Liver (tissue), 9 donors: ENCODE measurements around the gene SDF4. TPM values are rescaled to one million over a fixed set of nuclear protein-coding genes. Genes with fewer than 3 reads are reported as not detected.

Experiments
- DNase-seq: peaks from one replicate; pipeline ENCODE4 v3.0.0-alpha.2; 2017; ENCODE audit warnings: low spot score
- H3K27ac ChIP-seq, 2 donors: one replicate each; pipeline ENCODE4 v1.7.0; 2013; ENCODE audit warnings: inconsistent platforms in 2 of 2, low read length in 2 of 2, control low read depth in 1 of 2, low read depth in 1 of 2, mild to moderate bottlenecking in 1 of 2
- H3K27me3 ChIP-seq, 4 donors: one replicate each; pipeline versions ENCODE4 v1.6.1 to v1.7.0; 2013; ENCODE audit warnings: low read length in 3 of 4, inconsistent platforms in 1 of 4, mild to moderate bottlenecking in 1 of 4, moderate library complexity in 1 of 4; ENCODE audit not compliant: control insufficient read depth in 4 of 4, insufficient read depth in 4 of 4
- H3K36me3 ChIP-seq, 4 donors: one replicate each; pipeline versions ENCODE4 v1.6.1 to v1.7.0; 2013; ENCODE audit warnings: low read length in 3 of 4, mild to moderate bottlenecking in 3 of 4, low read depth in 1 of 4, moderate library complexity in 1 of 4; ENCODE audit not compliant: control insufficient read depth in 4 of 4, insufficient read depth in 3 of 4
- H3K4me1 ChIP-seq, 4 donors: one replicate each; pipeline versions ENCODE4 v1.6.1 to v1.7.0; 2013; ENCODE audit warnings: low read length in 3 of 4, mild to moderate bottlenecking in 3 of 4, moderate library complexity in 1 of 4; ENCODE audit not compliant: control insufficient read depth in 4 of 4, insufficient read depth in 4 of 4
- H3K4me3 ChIP-seq, 3 donors: one replicate each; pipeline versions ENCODE4 v1.6.1 to v1.7.0; 2013; ENCODE audit warnings: low read length in 3 of 3, control low read depth in 1 of 3, low read depth in 1 of 3, mild to moderate bottlenecking in 1 of 3
- H3K9ac ChIP-seq, 2 donors: one replicate each; pipeline ENCODE4 v1.7.0; 2013; ENCODE audit warnings: low read length in 2 of 2, mild to moderate bottlenecking in 2 of 2, moderate library complexity in 2 of 2, control low read depth in 1 of 2, low read depth in 1 of 2
- H3K9me3 ChIP-seq, 4 donors: one replicate each; pipeline versions ENCODE4 v1.6.1 to v1.7.0; 2013; ENCODE audit warnings: low read length in 3 of 4; ENCODE audit not compliant: control insufficient read depth in 4 of 4
- CTCF ChIP-seq: fragments of 150-350 bp; IDR thresholded peaks from 2 replicates; pipeline ENCODE4 v1.5.1; 2017; ENCODE audit warnings: improper control_type of control experiment, low read depth, low read length; ENCODE audit not compliant: missing input control
- EGR1 ChIP-seq, 2 donors: IDR thresholded peaks; 2 replicates each; pipeline ENCODE4 v1.6.1; 2016 to 2018; ENCODE audit warnings: antibody characterized with exemption in 2 of 2, low read depth in 2 of 2
- FOXA1 ChIP-seq: IDR thresholded peaks from 2 replicates; pipeline ENCODE4 v1.6.1; 2016; ENCODE audit warnings: antibody characterized with exemption
- FOXA2 ChIP-seq: IDR thresholded peaks from 2 replicates; pipeline ENCODE4 v1.6.1; 2016; ENCODE audit warnings: antibody characterized with exemption
- GABPA ChIP-seq, 2 donors: IDR thresholded peaks in 1 of 2; conservative IDR thresholded peaks in 1 of 2; 2 replicates each; pipeline ENCODE4 v1.6.1; 2016; ENCODE audit warnings: antibody characterized with exemption in 2 of 2, mild to moderate bottlenecking in 1 of 2, moderate library complexity in 1 of 2
- HNF4A ChIP-seq, 2 donors: conservative IDR thresholded peaks; 2 replicates each; pipeline ENCODE4 v1.6.1; 2016; ENCODE audit warnings: antibody characterized with exemption in 2 of 2, mild to moderate bottlenecking in 2 of 2
- HNF4G ChIP-seq: IDR thresholded peaks from 2 replicates; pipeline ENCODE4 v1.6.1; 2016; ENCODE audit warnings: antibody characterized with exemption
- MAX ChIP-seq: IDR thresholded peaks from 2 replicates; pipeline ENCODE4 v1.6.1; 2016; ENCODE audit warnings: antibody characterized with exemption
- NR2F2 ChIP-seq: IDR thresholded peaks from 2 replicates; pipeline ENCODE4 v1.6.1; 2016; ENCODE audit warnings: antibody characterized with exemption
- RAD21 ChIP-seq, 2 donors: IDR thresholded peaks; 2 replicates each; pipeline ENCODE4 v1.6.1; 2016; ENCODE audit warnings: antibody characterized with exemption in 2 of 2, mild to moderate bottlenecking in 2 of 2
- REST ChIP-seq: IDR thresholded peaks from 2 replicates; pipeline ENCODE4 v1.6.1; 2016; ENCODE audit warnings: antibody characterized with exemption, mild to moderate bottlenecking
- RXRA ChIP-seq, 2 donors: IDR thresholded peaks; 2 replicates each; pipeline ENCODE4 v1.6.1; 2017 to 2018; ENCODE audit warnings: antibody characterized with exemption in 2 of 2, mild to moderate bottlenecking in 1 of 2
- TAF1 ChIP-seq: conservative IDR thresholded peaks from 2 replicates; pipeline ENCODE4 v1.6.1; 2016; ENCODE audit warnings: antibody characterized with exemption, mild to moderate bottlenecking
- WGBS: extraction: QIAGEN DNeasy Blood & Tissue Kit; methylation state at CpG from one replicate; pipeline ENCODE4 v1.1.7; 2013; 5-methylcytosine and 5-hydroxymethylcytosine counted together
- polyA plus RNA-seq, 2 donors: library from polyadenylated mRNA; stranded (reverse) in 1 of 2; unstranded in 1 of 2; fragments of 200-250 nt in 1 of 2; fragments of >200 nt in 1 of 2; fragmentation: Nextera tagmentation in 1 of 2; extraction: Ambion mirVana in 1 of 2; gene quantifications; one replicate each; pipeline versions ENCODE4 v1.2.1 to v1.2.3, GENCODE V29; 2013 to 2015
- total RNA-seq, 2 donors: library from RNA; depleted of rRNA; stranded (reverse); fragments of >200 nt; gene quantifications; one replicate each; pipeline ENCODE4 v1.2.3, GENCODE V29; 2014
- donor health status: healthy.
- donor health status: healthy.
- donor health status: healthy.
- donor health status: healthy.
- donor health status: healthy.

SDF4 gene
- total and polyA plus RNA-seq, 4 donors: 48.7 to 180 (median 75.9) TPM

- 94% methylated on average over 27 of the region's 27 CpGs for WGBS
- H3K9ac ChIP-seq: no peak overlapping the region
- no peak for DNase-seq
- H3K4me3 ChIP-seq: no peak overlapping the region
- peaks cover 19 to 41% (median 29%) of the 10 kb centered on the region in 4 donors for H3K4me1 ChIP-seq
- H3K27ac ChIP-seq: no peak overlapping the region
- H3K36me3 ChIP-seq: no peaks in the 10 kb centered on the region
- H3K9me3 ChIP-seq: no peaks in the 10 kb centered on the region
- TF ChIP-seq NR2F2 (no peak), RAD21 (IDR thresholded peaks at IDR 0.05) (no peak), MAX (no peak), GABPA (IDR thresholded peaks at IDR 0.05 in 1 of 2, conservative IDR thresholded peaks at IDR 0.05 in 1 of 2) (no peak), HNF4A (conservative IDR thresholded peaks at IDR 0.05) (no peak), REST (no peak), HNF4G (no peak), CTCF (no peak)
- no peaks in the 10 kb centered on the region for H3K27me3 ChIP-seq
Observed at GRCh38 chr1:1235016-1235744, 3.4 kb upstream of the SDF4 start.

GRCh38 chr1:1234180-1234808 is 2.5 kb upstream of the SDF4 start:
- no peak overlapping the region for H3K9ac ChIP-seq
- H3K4me1 ChIP-seq: peaks cover 16 to 41% (median 29%) of the 10 kb centered on the region in 4 donors
- TF ChIP-seq FOXA1 (no peak), FOXA2 (no peak), RAD21 (IDR thresholded peaks at IDR 0.05) (no peak), TAF1 (no peak), RXRA (IDR thresholded peaks at IDR 0.05) (no peak), EGR1 (IDR thresholded peaks at IDR 0.05; ENCODE audit: low read depth in 2 of 2) (no peak)
- H3K9me3 ChIP-seq: no peaks in the 10 kb centered on the region
- H3K36me3 ChIP-seq: no peaks in the 10 kb centered on the region
- no peak overlapping the region for H3K27ac ChIP-seq
- no peak for DNase-seq
- H3K27me3 ChIP-seq: no peaks in the 10 kb centered on the region
- H3K4me3 ChIP-seq: no peak overlapping the region
- WGBS: 97% methylated on average over 28 of the region's 28 CpGs
